Measurements from ENCODE around the gene MBOAT2. TPM values are rescaled to one million over a fixed set of nuclear protein-coding genes. Genes with fewer than 3 reads are reported as not detected.

The MBOAT2 gene
- total RNA-seq, 4 donors from 2014 or later: 20.0 to 83.0 (median 30.3) TPM

DNA sequence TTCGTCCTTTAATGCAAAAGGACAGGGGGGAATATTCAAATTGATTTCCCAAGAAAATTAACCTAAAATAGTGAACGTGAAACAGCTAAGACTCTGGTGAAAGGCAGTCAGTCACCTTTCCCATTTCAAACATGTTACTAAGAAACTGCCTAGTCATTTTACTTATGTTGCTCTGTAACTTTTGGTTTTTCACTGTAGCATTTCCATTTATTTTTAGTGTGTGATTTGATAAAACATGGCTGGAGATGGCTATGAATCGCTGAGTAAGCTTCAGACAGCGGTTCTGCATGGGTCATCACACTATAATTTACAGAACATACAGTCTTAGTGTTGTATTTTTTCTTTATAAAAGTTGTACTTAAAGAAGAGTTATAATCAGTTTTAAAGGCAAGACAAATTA is 150.1 kb downstream of the MBOAT2 start:
- Histone ChIP-seq H3K4me3 (no peak overlapping the region), H3K36me3 (no peaks in the 10 kb centered on the region), H3K27me3 (no peaks in the 10 kb centered on the region), H3K9me3 (no peaks in the 10 kb centered on the region), H3K27ac (no peak overlapping the region), H3K4me1 (no peaks in the 10 kb centered on the region)
- no peak for TF ChIP-seq POLR2A (IDR thresholded peaks at IDR 0.05)
- TF ChIP-seq, protein P1, sequence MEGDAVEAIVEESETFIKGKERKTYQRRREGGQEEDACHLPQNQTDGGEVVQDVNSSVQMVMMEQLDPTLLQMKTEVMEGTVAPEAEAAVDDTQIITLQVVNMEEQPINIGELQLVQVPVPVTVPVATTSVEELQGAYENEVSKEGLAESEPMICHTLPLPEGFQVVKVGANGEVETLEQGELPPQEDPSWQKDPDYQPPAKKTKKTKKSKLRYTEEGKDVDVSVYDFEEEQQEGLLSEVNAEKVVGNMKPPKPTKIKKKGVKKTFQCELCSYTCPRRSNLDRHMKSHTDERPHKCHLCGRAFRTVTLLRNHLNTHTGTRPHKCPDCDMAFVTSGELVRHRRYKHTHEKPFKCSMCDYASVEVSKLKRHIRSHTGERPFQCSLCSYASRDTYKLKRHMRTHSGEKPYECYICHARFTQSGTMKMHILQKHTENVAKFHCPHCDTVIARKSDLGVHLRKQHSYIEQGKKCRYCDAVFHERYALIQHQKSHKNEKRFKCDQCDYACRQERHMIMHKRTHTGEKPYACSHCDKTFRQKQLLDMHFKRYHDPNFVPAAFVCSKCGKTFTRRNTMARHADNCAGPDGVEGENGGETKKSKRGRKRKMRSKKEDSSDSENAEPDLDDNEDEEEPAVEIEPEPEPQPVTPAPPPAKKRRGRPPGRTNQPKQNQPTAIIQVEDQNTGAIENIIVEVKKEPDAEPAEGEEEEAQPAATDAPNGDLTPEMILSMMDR (IDR thresholded peaks at IDR 0.05): no peak
- intact Hi-C loops (cut with DNase I; ENCODE audit: low total_unique reads): no loop called here
- DNase-seq: no peak

DNA sequence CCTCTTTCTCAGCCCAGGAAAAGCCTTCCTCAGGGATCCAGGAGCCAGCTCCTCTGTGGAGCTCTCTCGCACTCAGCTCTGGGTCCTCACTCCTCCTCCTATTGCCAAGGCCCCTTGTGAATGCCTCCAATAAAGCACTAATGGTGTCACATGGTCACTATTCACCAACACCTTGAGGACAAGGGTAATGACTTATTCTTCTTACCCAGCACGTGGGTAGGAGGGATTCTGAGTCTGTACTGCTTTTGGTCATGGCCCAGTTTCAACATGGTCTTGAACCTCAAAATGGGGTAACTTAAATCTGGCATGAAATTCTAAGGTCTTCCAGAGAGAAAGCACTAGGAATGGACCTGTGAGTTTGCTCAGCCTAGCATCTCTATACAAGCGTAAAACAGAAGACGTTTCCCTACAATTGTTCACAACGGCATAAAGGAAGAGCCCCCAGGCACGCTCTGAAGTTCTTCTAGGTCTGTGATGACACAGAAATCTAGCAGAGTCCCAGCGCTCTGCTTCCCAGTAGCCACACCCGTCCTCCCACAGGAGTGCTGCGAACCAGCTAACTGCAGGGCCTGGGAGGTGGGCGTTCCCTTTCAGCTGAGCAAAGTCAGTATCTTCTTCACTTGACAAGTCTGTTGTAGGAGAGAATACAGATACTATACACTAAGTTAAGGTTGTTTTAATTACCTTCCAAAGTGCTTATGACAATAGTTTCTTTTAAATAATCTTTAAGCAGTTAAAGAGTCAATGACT is 151.5 kb downstream of the MBOAT2 start:
- no peak for DNase-seq
- H3K9me3 ChIP-seq: no peaks in the 10 kb centered on the region
- no peak overlapping the region for H3K27ac ChIP-seq
- TF ChIP-seq POLR2A (IDR thresholded peaks at IDR 0.05): no peak
- H3K36me3 ChIP-seq: no peaks in the 10 kb centered on the region
- H3K4me1 ChIP-seq: no peaks in the 10 kb centered on the region
- intact Hi-C loops (cut with DNase I; ENCODE audit: low total_unique reads): no loop called here
- H3K27me3 ChIP-seq: no peaks in the 10 kb centered on the region
- no peak overlapping the region for H3K4me3 ChIP-seq

DNA sequence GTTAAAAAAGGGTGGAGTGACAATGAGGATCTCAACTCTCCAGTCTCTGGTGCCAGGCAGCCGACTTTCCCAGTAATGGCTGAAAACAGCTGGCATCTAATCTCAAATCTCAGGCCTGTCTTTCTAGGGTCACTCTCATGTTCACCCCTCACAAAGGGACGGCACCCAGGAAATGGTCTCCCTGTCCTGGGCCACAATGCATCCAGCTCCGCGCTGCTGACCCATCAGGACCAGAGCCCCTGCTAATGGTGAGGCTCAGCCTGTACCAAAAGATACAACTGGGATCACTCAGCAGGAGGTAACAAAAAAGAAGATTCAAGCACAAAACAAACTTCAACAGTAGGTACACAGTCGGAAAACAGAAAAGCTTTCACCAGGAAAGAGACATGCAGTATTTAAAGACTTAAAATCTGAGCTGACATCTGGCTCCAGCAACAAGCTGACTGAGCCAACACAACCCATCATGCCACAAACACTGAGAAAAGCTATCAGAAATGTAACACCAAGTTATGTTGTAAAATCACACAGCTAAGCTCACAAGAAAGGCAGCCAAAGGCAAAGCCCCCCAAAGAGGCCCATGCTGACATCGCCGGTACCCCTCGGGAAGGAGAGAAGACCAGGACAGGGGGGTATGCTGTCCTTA is 152.5 kb downstream of the MBOAT2 start:
- intact Hi-C loops (cut with DNase I; ENCODE audit: low total_unique reads): no loop called here
- no peak for TF ChIP-seq POLR2A (IDR thresholded peaks at IDR 0.05)
- TF ChIP-seq, protein P1 (IDR thresholded peaks at IDR 0.05): no peak

DNA sequence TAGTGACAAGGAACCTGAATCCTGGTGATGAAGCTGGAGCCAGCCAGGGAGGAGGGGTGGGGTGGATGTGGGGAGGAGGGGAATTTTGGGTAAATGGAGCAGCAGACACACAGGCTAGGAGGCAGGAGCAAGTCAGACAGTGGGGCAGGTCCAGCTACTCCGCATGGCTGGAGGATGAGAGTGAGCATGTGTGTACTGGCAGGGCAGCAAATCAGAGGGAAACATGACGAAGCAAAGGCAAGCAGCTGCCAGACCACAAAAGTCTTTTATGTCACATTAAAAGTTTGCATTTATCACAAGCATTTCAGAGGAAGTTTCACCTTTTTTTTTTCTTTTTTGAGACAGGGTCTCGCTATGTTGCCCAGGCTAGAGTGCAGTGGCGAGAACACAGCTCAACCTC is 154.2 kb downstream of the MBOAT2 start:
- Histone ChIP-seq H3K36me3 (no peaks in the 10 kb centered on the region), H3K4me3 (no peak overlapping the region), H3K27me3 (no peaks in the 10 kb centered on the region), H3K9me3 (no peaks in the 10 kb centered on the region), H3K27ac (no peak overlapping the region), H3K4me1 (no peaks in the 10 kb centered on the region)
- DNase-seq: no peak
- intact Hi-C loops (cut with DNase I; ENCODE audit: low total_unique reads): no loop called here
- TF ChIP-seq, protein P1 (IDR thresholded peaks at IDR 0.05): no peak
- TF ChIP-seq POLR2A (IDR thresholded peaks at IDR 0.05): no peak

More for the DNA sequence above, 152.5 kb downstream of the MBOAT2 start:
- no peaks in the 10 kb centered on the region for H3K4me1 ChIP-seq
- H3K9me3 ChIP-seq: no peaks in the 10 kb centered on the region
- no peak overlapping the region for H3K4me3 ChIP-seq
- DNase-seq: no peak
- H3K27me3 ChIP-seq: no peaks in the 10 kb centered on the region
- H3K36me3 ChIP-seq: no peaks in the 10 kb centered on the region
- no peak overlapping the region for H3K27ac ChIP-seq

DNA sequence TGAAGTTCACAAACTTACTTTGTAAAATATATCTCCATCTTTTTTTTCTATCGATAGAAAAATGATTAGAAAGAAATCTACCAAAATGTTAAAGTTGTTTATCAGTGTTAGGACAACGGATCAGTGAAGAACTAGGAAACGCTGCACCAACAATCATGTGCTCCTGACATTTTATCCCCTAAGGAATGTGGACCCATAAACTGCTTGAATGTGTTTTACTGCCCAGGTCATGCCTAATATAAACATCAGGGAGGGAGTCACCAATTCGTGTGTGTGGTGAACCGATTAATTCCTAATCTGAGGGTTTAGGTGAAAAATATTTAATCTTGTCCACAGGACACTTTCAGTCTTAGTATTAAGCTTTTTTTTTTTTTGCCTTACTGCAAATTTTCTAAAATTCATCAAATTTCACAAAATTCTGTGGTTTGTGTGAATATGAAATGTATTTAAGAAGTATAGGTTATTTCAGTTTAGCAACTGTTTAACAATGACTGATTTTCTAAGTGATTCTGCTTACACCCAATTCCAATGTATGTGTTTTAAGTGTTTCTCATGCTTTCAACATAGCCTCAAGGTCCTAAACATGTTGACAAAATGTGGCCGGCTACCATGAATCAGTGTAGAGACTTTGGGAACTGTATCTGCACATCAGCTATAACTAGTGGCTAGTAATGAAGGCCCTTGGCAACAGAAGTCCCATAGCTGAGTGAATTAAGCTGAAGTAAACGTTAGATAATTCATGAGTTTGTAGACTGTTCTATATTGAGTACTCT is 155.0 kb downstream of the MBOAT2 start:
- DNase-seq: no peak
- Histone ChIP-seq H3K4me1 (no peaks in the 10 kb centered on the region), H3K36me3 (no peaks in the 10 kb centered on the region), H3K27ac (no peak overlapping the region), H3K9me3 (no peaks in the 10 kb centered on the region), H3K27me3 (no peaks in the 10 kb centered on the region), H3K4me3 (no peak overlapping the region)
- intact Hi-C loops (cut with DNase I; ENCODE audit: low total_unique reads): no loop called here
- TF ChIP-seq, protein P1 (IDR thresholded peaks at IDR 0.05): no peak
- no peak for TF ChIP-seq POLR2A (IDR thresholded peaks at IDR 0.05)
